ENCODE results near the gene GPX8. TPM values are rescaled to one million over a fixed set of nuclear protein-coding genes. Genes with fewer than 3 reads are reported as not detected.

GPX8 gene
- 143 and 158 TPM in 2 replicates for total RNA-seq

- DNase-seq (ENCODE audit: insufficient read length, low spot score, missing footprints) = peak; percentile 80
- Histone ChIP-seq H2AFZ (ENCODE audit: low read length) (peak within 1 kb of the TSS; percentile 79), H3K27me3 (ENCODE audit: insufficient read depth, low read length) (no peaks in the 10 kb centered on the region), H3K36me3 (ENCODE audit: insufficient read depth, low read length) (peaks cover 34% of the 10 kb centered on the region), H3K4me3 (ENCODE audit: insufficient read depth, low read length) (peak within 1 kb of the TSS; percentile 83), H4K20me1 (ENCODE audit: insufficient read depth, low read length) (peaks cover 27% of the 10 kb centered on the region), H3K4me2 (ENCODE audit: insufficient read depth, low read length) (peak within 1 kb of the TSS; percentile 83), H3K9me3 (ENCODE audit: low read depth, low read length) (no peaks in the 10 kb centered on the region), H3K27ac (ENCODE audit: low read depth, low read length) (peak within 1 kb of the TSS; percentile 95), H3K4me1 (ENCODE audit: insufficient read depth, low read length) (peaks cover 20% of the 10 kb centered on the region), H3K79me2 (ENCODE audit: insufficient read depth, low read length) (peaks cover 31% of the 10 kb centered on the region)
- TF ChIP-seq CTCF (IDR thresholded peaks at IDR 0.05; ENCODE audit: extremely low read depth, low read depth, low read length) = peak; percentile 73
Observed at GRCh38 chr5:55159763-55160492, at the start of gene GPX8. TSS of gene GPX8 (plus strand) at chr5:55160171. CDS start at chr5:55160193, 22 bp downstream.

GRCh38 chr5:55110217-55110616, 49.8 kb upstream of the GPX8 start:
- Histone ChIP-seq H3K27ac (ENCODE audit: low read depth, low read length) (no peak overlapping the region), H3K79me2 (ENCODE audit: insufficient read depth, low read length) (no peaks in the 10 kb centered on the region), H4K20me1 (ENCODE audit: insufficient read depth, low read length) (no peaks in the 10 kb centered on the region), H3K4me3 (ENCODE audit: insufficient read depth, low read length) (no peak overlapping the region), H3K27me3 (ENCODE audit: insufficient read depth, low read length) (no peaks in the 10 kb centered on the region), H3K36me3 (ENCODE audit: insufficient read depth, low read length) (no peaks in the 10 kb centered on the region), H3K9me3 (ENCODE audit: low read depth, low read length) (no peaks in the 10 kb centered on the region), H3K4me2 (ENCODE audit: insufficient read depth, low read length) (no peak overlapping the region), H2AFZ (ENCODE audit: low read length) (peak overlapping the region; percentile 28), H3K4me1 (ENCODE audit: insufficient read depth, low read length) (no peaks in the 10 kb centered on the region)
- no peak for DNase-seq (ENCODE audit: insufficient read length, low spot score, missing footprints)
- no peak for TF ChIP-seq CTCF (IDR thresholded peaks at IDR 0.05; ENCODE audit: extremely low read depth, low read depth, low read length)

GRCh38 chr5:55113327-55113726, 46.6 kb upstream of the GPX8 start:
- Histone ChIP-seq H4K20me1 (ENCODE audit: insufficient read depth, low read length) (no peaks in the 10 kb centered on the region), H3K36me3 (ENCODE audit: insufficient read depth, low read length) (no peaks in the 10 kb centered on the region), H3K4me3 (ENCODE audit: insufficient read depth, low read length) (no peak overlapping the region), H2AFZ (ENCODE audit: low read length) (no peak overlapping the region), H3K9me3 (ENCODE audit: low read depth, low read length) (no peaks in the 10 kb centered on the region), H3K4me2 (ENCODE audit: insufficient read depth, low read length) (no peak overlapping the region), H3K27ac (ENCODE audit: low read depth, low read length) (no peak overlapping the region), H3K4me1 (ENCODE audit: insufficient read depth, low read length) (no peaks in the 10 kb centered on the region), H3K79me2 (ENCODE audit: insufficient read depth, low read length) (no peaks in the 10 kb centered on the region), H3K27me3 (ENCODE audit: insufficient read depth, low read length) (no peaks in the 10 kb centered on the region)
- no peak for DNase-seq (ENCODE audit: insufficient read length, low spot score, missing footprints)
- TF ChIP-seq CTCF (IDR thresholded peaks at IDR 0.05; ENCODE audit: extremely low read depth, low read depth, low read length) = no peak

- no peaks in the 10 kb centered on the region for H3K79me2 ChIP-seq (ENCODE audit: insufficient read depth, low read length)
- no peak overlapping the region for H3K27ac ChIP-seq (ENCODE audit: low read depth, low read length)
- no peak overlapping the region for H3K4me2 ChIP-seq (ENCODE audit: insufficient read depth, low read length)
- no peaks in the 10 kb centered on the region for H3K27me3 ChIP-seq (ENCODE audit: insufficient read depth, low read length)
- no peaks in the 10 kb centered on the region for H3K4me1 ChIP-seq (ENCODE audit: insufficient read depth, low read length)
- H2AFZ ChIP-seq (ENCODE audit: low read length) = no peak overlapping the region
- TF ChIP-seq CTCF (IDR thresholded peaks at IDR 0.05; ENCODE audit: extremely low read depth, low read depth, low read length) = no peak
- no peaks in the 10 kb centered on the region for H4K20me1 ChIP-seq (ENCODE audit: insufficient read depth, low read length)
- H3K4me3 ChIP-seq (ENCODE audit: insufficient read depth, low read length) = no peak overlapping the region
- no peaks in the 10 kb centered on the region for H3K9me3 ChIP-seq (ENCODE audit: low read depth, low read length)
- no peak for DNase-seq (ENCODE audit: insufficient read length, low spot score, missing footprints)
- H3K36me3 ChIP-seq (ENCODE audit: insufficient read depth, low read length) = no peaks in the 10 kb centered on the region
Observed at GRCh38 chr5:55114061-55114460, 45.9 kb upstream of the GPX8 start.
